Stimulated activated CD8-positive, alpha-beta memory T cell treated with anti-CD3 and anti-CD28 coated beads, Interleukin-7, amount 100 ng/mL, for 4 hours (primary cell): Measurements from ENCODE around the gene NECAB2.

ENCODE experiments used
- DNase-seq, 2 donors: peaks; one replicate each; pipeline ENCODE4 v3.0.0-alpha.2; 2020; ENCODE audit warnings: low read depth in 2 of 2

NECAB2 gene

DNA sequence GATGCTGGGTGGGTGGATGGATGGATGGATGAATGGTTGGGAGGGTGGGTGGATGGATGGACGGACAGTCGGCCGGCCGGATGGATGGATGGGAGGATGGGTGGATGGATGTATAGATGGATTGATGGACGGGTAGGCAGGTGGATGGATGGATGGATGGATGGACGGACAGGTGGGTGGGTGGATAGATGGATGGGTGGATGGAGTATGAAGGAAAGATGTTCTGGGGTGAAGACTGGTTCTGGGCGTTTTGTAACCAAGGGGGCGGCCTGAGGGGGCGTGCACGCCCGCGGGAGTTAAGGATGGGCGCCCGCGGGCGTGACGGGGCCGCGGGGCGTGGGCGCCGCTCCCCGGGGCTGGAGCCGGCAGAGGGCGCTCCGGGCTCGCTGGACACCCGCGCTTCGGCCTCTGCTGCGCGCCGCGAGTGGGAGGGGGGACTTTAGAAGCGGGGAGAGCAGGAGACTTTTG is at the start of gene NECAB2:
NECAB2 (plus strand) TSS at position 407 of the 468 bp plus-strand sequence. CDS start 405 bp downstream, outside the sequence.
- DNase-seq, result no peak

DNA sequence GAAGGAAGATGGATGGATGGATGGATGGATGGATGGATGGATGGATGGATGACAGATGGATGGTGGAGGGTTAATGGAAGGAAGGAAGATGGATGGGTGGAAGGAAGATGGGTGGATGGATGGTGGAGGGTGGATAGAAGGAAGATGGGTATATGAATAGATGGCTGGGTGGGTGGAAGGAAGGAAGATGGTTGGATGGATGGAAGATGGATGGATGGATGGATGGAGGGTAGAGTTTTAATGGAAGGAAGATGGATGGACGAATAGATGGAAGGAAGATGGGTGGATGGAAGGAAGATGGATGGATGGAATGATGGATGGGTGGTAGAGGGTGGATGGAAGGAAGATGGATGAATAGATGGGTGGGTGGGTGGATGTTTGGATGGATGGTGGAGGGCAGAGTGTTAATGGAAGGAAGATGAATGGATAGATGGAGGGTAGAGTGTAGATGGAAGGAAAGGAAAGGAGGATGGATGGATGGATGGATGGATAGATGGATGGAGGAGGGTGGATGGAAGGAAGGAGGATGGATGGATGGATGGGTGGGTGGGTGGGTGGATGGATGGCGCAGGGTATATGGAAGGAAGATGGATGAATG is 47.1 kb upstream of the NECAB2 start:
- DNase-seq, result no peak

- DNase-seq, result no peak
These were observed 44.3 kb upstream of the NECAB2 start for GRCh38 chr16:83923581-83924365.

- DNase-seq, result no peak
These were observed 43.4 kb upstream of the NECAB2 start for GRCh38 chr16:83924686-83925085.

DNA sequence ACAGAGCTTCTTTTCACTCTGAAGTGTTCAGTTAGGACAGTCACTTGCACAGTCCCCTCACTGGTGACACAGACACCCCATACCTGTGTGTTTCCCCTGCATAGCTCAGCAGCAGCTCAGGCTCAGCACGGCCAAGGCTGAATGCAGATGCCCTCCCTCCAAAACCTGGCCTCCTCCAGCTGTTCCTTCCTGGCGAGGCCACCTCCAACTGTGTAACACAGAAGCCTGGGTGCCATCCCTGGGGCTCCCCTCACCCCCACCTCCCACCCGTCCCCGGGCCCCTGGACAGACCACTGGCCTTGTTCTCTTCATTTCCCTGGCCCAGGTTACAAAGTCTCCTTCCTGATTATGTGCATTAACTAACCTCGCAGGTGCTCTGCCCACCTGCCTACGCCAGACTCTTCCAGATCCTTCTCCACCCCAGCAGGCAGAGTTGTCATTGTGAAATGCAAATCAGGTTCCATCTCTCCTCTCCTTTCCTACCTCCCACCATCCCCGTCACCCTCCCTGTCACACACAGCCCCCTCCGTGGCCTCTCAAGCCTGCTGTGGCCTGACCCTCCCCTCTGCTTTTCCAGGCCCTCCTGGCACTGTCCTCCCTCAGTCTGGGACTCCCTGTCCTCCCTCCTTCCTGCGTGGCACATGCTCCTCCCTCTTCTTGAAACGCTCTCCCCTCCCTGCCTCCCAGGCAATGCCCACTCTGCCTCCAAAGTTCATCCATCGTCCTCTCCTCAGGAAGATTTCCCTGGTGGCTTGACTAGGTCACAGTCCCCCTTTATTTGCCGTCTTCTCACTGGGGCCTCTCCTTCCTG is 42.7 kb upstream of the NECAB2 start:
- DNase-seq, result no peak

DNA sequence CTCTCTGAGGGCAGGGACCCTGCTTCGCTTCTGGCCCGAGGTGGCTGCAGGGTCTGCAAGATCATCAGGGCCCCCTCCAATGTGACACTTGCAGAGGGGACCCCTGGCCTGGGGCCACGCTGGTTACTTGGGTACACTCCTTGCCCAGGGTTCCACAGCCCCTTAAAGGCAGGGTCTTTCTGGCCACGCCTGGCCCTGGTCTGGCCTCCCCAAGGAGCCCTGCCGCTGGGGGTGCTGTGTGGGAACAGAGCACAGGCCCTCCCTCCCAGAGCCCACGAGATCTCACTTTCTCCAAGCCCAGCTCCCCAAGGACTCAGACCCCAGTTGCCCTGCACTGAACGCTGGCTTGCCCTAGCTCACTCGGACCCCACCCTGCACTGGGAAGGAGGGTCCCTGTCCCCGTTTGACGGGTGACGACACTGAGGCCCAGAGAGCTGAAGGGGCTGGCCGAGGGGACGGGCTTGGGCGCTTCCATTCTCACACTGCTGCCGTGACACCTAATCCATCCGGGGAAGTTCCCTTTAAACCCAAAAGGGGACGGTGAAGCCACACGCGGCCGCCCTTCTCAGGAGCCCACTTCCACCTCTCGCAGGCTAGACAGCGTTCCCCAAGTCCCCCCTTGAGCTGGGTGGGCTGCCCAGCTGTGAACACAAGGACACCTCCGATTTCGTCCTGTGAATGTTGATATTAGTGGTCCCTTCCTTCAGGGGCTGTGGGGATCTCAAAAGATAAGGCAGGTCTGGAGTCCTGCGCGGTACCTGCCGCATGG is 41.9 kb upstream of the NECAB2 start:
- DNase-seq, result no peak

GRCh38 chr16:83926726-83927397 is 41.2 kb upstream of the NECAB2 start:
- DNase-seq, result peak in 1 of 2 donors; percentile 27

DNA sequence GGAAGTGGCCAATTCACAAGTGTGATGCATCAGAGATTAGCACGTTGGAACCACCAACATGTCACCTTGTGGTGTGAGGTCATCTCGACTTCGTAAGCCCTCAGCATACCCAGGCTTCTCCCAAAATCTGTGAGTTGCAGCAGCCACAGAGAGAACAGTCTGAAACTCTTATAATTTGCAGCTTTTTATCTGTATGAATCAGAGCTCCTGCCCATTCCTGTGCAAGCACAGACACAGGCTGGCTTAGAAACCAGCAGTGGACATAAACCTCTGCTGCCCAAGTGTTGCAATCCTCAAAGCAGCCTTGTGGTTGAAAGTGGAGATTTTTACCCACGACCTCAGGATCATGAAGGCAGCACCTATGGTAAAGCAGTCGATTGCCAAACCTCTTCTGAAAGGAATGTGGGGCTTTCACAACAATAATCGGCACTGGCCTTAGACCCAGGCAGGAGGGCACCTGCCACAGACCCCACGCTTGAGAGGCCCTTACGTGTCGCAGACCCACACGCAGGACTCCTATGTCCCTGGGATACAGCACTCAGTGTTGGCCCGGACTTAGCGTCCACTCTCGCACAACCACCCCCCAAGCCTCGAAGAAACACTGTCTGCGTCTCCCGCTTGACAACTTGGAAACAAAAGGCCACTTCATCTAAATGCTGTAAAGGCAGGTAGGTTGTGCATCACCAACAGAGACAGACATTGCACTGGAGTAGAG is 39.5 kb upstream of the NECAB2 start:
- no peak for DNase-seq

GRCh38 chr16:83929811-83930555 is 38.1 kb upstream of the NECAB2 start:
- no peak for DNase-seq

DNA sequence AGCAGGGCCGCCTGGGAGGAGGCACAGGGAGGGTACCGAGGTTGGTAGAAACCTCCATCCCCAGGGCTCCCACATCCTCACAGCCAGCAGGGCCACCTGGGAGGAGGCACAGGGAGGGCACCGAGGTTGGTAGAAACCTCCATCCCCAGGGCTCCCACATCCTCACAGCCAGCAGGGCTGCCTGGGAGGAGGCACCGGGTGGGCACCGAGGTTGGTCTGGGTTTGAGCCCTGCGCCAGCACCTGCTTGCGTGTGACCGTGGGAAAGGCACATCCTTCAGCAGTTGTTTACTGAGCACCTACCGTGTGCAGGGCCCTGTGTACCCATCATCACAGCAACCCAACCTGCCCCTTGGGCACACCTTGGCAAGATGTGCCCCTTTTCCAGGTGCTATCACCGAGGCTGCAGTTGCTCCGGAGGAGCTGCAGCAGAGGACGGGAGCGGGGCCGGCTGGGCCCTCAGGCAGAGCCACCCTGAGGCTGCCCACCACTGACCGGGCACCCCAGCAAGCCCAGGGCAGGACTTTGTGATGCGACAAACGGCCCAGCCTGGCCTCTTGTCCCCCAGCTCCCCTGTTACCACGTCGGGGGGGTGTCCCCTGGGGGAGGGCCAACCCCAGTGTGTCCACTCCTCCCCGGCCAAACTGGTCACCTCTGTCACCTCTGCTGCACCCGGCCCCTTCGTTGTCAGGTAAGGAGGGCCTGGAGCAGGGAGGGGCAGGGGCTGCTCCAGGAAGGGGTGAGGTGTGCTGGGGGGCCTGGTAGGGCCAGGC is 37.1 kb upstream of the NECAB2 start:
- no peak for DNase-seq

GRCh38 chr16:83931556-83931955 is 36.5 kb upstream of the NECAB2 start:
- no peak for DNase-seq

GRCh38 chr16:83932304-83932703 is 35.7 kb upstream of the NECAB2 start:
- no peak for DNase-seq

GRCh38 chr16:83932955-83933673 is 34.9 kb upstream of the NECAB2 start:
- DNase-seq, result no peak

DNA sequence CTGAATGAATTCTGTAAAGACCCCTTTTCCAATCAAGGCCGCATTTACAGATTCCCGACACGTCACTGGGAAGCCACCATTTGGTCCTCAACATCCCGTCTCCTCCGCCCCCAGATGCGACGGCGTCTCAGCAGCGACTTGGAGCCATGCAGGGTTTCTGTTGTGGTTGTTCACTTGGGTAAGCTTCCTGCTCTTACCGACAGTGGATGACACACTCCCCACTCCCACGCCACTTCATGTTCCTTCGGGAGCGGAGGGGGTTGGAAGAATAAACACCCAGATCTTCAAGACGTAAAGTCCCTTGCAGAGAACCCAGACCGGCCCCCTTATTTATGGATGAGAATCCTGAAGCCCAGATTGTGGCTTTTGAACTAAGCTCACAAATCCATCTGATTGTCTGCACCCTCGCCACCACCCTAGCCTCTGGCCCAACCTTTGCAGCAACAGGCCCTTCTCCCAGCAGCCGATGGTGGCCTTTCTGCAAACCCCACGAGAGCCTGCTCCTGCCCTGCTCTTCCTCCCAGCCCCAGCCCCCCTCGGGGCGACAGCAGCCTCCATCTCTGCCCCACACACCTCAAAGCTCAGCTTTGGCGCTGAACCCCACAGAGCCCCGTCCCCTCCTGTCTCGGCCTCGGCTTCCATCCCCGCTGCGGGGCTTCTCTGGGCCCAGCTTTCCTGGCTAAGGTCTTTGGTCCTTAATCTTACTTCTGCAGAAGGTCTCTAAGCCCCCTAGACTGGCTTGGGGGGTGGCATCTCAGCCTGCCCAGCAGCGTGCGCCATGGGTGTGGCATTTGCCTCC is 34.0 kb upstream of the NECAB2 start:
- DNase-seq, result no peak

GRCh38 chr16:83934684-83934977 is 33.4 kb upstream of the NECAB2 start:
- no peak for DNase-seq

- DNase-seq, result no peak
These were observed 32.8 kb upstream of the NECAB2 start for GRCh38 chr16:83935005-83935857.

DNA sequence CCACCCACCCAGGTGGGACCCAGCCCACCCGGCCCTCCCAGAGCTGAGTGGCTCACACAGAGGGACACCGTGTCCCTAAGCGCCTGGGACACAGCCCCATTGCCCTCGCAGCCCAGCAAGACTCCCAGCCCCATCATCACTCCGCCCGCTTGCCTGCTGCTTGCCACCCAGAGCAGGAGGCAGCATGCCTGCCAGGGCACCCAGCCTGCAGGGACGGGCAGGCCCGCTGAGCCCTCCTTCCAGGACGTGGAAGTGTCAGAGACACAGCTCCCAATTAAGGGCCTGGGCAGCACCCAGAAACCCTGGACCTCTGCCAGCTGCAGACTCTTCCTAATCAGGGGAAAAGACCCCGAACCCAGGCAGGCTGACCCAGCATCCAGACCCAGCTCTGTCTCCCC is 32.2 kb upstream of the NECAB2 start:
- no peak for DNase-seq
